WTC11 (cell line): ENCODE results near the gene FAM193A. TPM values are rescaled to one million over a fixed set of nuclear protein-coding genes. Genes with fewer than 3 reads are reported as not detected.

ENCODE experiments used
- ATAC-seq: fragments of 200-7000 bp; cut with Tn5 transposase; 2 replicates; pipeline ENCODE4 v1.10.0; 2021; ENCODE audit warnings: mild to moderate bottlenecking, moderate library complexity
- CTCF ChIA-PET: fragments of 300-600 bp; sonication (Branson Sonifier 250); formaldehyde crosslinking; loops from one replicate; lab custom pipeline; 2021; ENCODE audit warnings: antibody characterized with exemption; lab: Charles Lee
- POLR2A ChIA-PET: fragments of 350-600 bp; sonication (Branson Sonifier 250); formaldehyde crosslinking; loops from one replicate; lab custom pipeline; 2021; ENCODE audit warnings: antibody characterized with exemption; lab: Charles Lee
- DNase-seq: peaks from one replicate; pipeline ENCODE4 v3.0.0; 2021; ENCODE audit warnings: low spot score
- H3K27ac Mint-ChIP-seq: 2 replicates; pipeline ENCODE4 v1.8.0; 2021; ENCODE audit warnings: mixed read lengths
- H3K27me3 Mint-ChIP-seq: 2 replicates; pipeline ENCODE4 v1.8.0; 2021; ENCODE audit warnings: low read depth, mild to moderate bottlenecking, moderate library complexity, mixed read lengths
- H3K36me3 Mint-ChIP-seq: 2 replicates; pipeline ENCODE4 v1.8.0; 2021; ENCODE audit warnings: mixed read lengths
- H3K4me1 Mint-ChIP-seq: 2 replicates; pipeline ENCODE4 v1.8.0; 2022; ENCODE audit warnings: mixed read lengths
- H3K4me3 Mint-ChIP-seq: 2 replicates; pipeline ENCODE4 v1.8.0; 2021; ENCODE audit warnings: mild to moderate bottlenecking, moderate library complexity, mixed read lengths
- H3K9me3 Mint-ChIP-seq: 2 replicates; pipeline ENCODE4 v1.8.0; 2021; ENCODE audit warnings: mixed read lengths
- AFF4 ChIP-seq: sonication (generic); formaldehyde crosslinking; IDR thresholded peaks from 2 replicates; pipeline ENCODE4 v1.8.1; 2023; ENCODE audit warnings: mild to moderate bottlenecking, missing genetic modification reagents, borderline replicate concordance
- AR ChIP-seq: fragments of 250-450 bp; sonication (Bioruptor Pico); IDR thresholded peaks from 2 replicates; pipeline ENCODE4 v1.9.0; 2021; ENCODE audit warnings: mild to moderate bottlenecking
- CREB1 ChIP-seq: sonication (generic); formaldehyde crosslinking; IDR thresholded peaks from 2 replicates; pipeline ENCODE4 v1.8.0; 2023; ENCODE audit warnings: mild to moderate bottlenecking, missing genetic modification reagents
- CREM ChIP-seq: sonication (generic); formaldehyde crosslinking; IDR thresholded peaks from 2 replicates; pipeline ENCODE4 v1.8.1; 2022; ENCODE audit warnings: mild to moderate bottlenecking, missing genetic modification reagents, moderate library complexity
- CTCF ChIP-seq: fragments of 200-600 bp; IDR thresholded peaks from 2 replicates; pipeline ENCODE4 v1.8.0; 2022; ENCODE audit warnings: antibody characterized with exemption
- E2F1 ChIP-seq: sonication (generic); formaldehyde crosslinking; IDR thresholded peaks from 2 replicates; pipeline ENCODE4 v1.8.0; 2022; ENCODE audit warnings: mild to moderate bottlenecking, missing genetic modification reagents
- FOXP4 ChIP-seq: sonication (generic); formaldehyde crosslinking; IDR thresholded peaks from 2 replicates; pipeline ENCODE4 v1.8.0; 2022; ENCODE audit warnings: mild to moderate bottlenecking, missing genetic modification reagents
- GRHL2 ChIP-seq: fragments of 250-450 bp; sonication (Bioruptor Pico); IDR thresholded peaks from 2 replicates; pipeline ENCODE4 v1.8.0; 2022; ENCODE audit warnings: mild to moderate bottlenecking, moderate library complexity; ENCODE audit not compliant: insufficient replicate concordance, severe bottlenecking
- HMGA2 ChIP-seq: fragments of 250-450 bp; sonication (Bioruptor Pico); IDR thresholded peaks from 2 replicates; pipeline ENCODE4 v1.4.0; 2021; ENCODE audit warnings: mild to moderate bottlenecking, moderate library complexity
- ZNF232 ChIP-seq: sonication (generic); formaldehyde crosslinking; IDR thresholded peaks from 2 replicates; pipeline ENCODE4 v1.8.0; 2022; ENCODE audit warnings: mild to moderate bottlenecking, missing genetic modification reagents
- ZNF281 ChIP-seq: sonication (generic); formaldehyde crosslinking; IDR thresholded peaks from 2 replicates; pipeline ENCODE4 v1.8.0; 2023; ENCODE audit warnings: mild to moderate bottlenecking, missing genetic modification reagents
- ZNF425 ChIP-seq: fragments of 250-450 bp; sonication (Bioruptor Pico); conservative IDR thresholded peaks from 2 replicates; pipeline ENCODE4 v1.9.0; 2021; ENCODE audit warnings: mild to moderate bottlenecking
- ZNF512 ChIP-seq: sonication (generic); formaldehyde crosslinking; IDR thresholded peaks from 2 replicates; pipeline ENCODE4 v1.8.1; 2022; ENCODE audit warnings: missing genetic modification reagents, borderline replicate concordance
- total RNA-seq: library from RNA; stranded (reverse); gene quantifications from 3 replicates; pipeline ENCODE4 v1.2.3, GENCODE V29; 2021

Gene FAM193A
- total RNA-seq, 1 experiment from 2014 or later = 28.1 TPM

- TF ChIP-seq ZNF512 (CRISPR knock-in tag) (no peak), CREM (CRISPR knock-in tag) (no peak), FOXP4 (no peak), ZNF232 (CRISPR knock-in tag) (no peak), GRHL2 (CRISPR knock-in tag) (no peak), CTCF (no peak)
- TF ChIP-seq, all 79 proteins: peak for 0
Measured at GRCh38 chr4:2694691-2695090, 158.2 kb downstream of the FAM193A start (continued).

GRCh38 chr4:2695346-2696060 is 159.1 kb downstream of the FAM193A start:
- ChIA-PET CTCF (interaction anchor here (1.1 kb wide), 1 partner anchor 103 kb away, joined by 3 read pairs; no protein-coding TSS in a partner anchor), POLR2A (interaction anchor here (0.6 kb wide), 1 partner anchor 356 kb away, joined by 3 read pairs; no protein-coding TSS in a partner anchor)
- DNase-seq (no peak), ATAC-seq (no peak)
- no peak overlapping the region for H3K27ac Mint-ChIP-seq
- H3K27me3 Mint-ChIP-seq = no peaks in the 10 kb centered on the region
- no peaks in the 10 kb centered on the region for H3K4me1 Mint-ChIP-seq
- H3K9me3 Mint-ChIP-seq = no peaks in the 10 kb centered on the region
- H3K4me3 Mint-ChIP-seq = no peak overlapping the region
- H3K36me3 Mint-ChIP-seq = peaks cover 86% of the 10 kb centered on the region
- no peak for TF ChIP-seq ZNF281 (CRISPR knock-in tag)
- TF ChIP-seq E2F1 (CRISPR knock-in tag) = no peak
- no peak for TF ChIP-seq CREB1 (CRISPR knock-in tag)
- TF ChIP-seq ZNF425 (CRISPR knock-in tag) = no peak
- no peak for TF ChIP-seq AFF4 (CRISPR knock-in tag)
- TF ChIP-seq AR (CRISPR knock-in tag) = no peak
- TF ChIP-seq HMGA2 (CRISPR knock-in tag) = no peak
